Measurements from ENCODE around the gene HSD11B2.
A peak's percentile ranks its signal among the peaks of the same experiment; 100 is the strongest.

The HSD11B2 gene

DNA sequence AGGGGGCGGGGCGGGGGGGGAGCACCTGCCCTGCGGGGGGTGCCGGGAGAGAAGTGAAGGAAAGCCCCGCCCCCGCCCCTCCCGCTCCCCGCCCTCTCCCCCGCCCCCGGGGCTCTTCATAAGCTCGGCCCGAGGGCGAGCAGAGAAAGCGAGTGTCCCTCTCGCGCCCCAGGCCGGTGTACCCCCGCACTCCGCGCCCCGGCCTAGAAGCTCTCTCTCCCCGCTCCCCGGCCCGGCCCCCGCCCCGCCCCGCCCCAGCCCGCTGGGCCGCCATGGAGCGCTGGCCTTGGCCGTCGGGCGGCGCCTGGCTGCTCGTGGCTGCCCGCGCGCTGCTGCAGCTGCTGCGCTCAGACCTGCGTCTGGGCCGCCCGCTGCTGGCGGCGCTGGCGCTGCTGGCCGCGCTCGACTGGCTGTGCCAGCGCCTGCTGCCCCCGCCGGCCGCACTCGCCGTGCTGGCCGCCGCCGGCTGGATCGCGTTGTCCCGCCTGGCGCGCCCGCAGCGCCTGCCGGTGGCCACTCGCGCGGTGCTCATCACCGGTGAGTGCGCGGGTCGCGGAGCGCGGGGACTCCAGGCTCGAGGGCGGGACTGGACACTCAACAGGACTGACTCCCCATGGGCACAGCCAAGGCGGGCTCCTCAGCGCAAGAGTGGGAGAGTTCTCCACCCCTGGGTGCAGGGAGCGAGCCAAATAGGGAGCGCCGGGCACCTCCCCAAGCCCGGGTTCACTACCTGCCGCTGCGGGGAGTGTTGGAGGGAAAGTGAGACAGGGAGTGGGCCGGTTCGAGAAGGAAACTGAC is at the start of gene HSD11B2:
HSD11B2 (plus strand) TSS at position 145 of the 798 bp plus-strand sequence; CDS start at position 273, 128 bp downstream.
- Histone ChIP-seq H3K4me3 (ENCODE audit: severe bottlenecking) (peak within 1 kb of the TSS; percentile 41), H3K4me1 (ENCODE audit: insufficient read depth, poor library complexity, severe bottlenecking) (no peaks in the 10 kb centered on the region), H3K27me3 (ENCODE audit: insufficient read depth, poor library complexity, severe bottlenecking) (peaks cover 4% of the 10 kb centered on the region), H3K9me3 (ENCODE audit: severe bottlenecking) (no peaks in the 10 kb centered on the region), H3K27ac (ENCODE audit: poor library complexity, severe bottlenecking) (no peak within 1 kb of the TSS), H3K36me3 (ENCODE audit: low read depth) (no peaks in the 10 kb centered on the region)
- DNase-seq (ENCODE audit: low spot score) (no peak), ATAC-seq (ENCODE audit: low read depth) (peak; percentile 62)
- TF ChIP-seq CTCF (IDR thresholded peaks at IDR 0.05; ENCODE audit: poor library complexity, severe bottlenecking) = peak; percentile 50

DNA sequence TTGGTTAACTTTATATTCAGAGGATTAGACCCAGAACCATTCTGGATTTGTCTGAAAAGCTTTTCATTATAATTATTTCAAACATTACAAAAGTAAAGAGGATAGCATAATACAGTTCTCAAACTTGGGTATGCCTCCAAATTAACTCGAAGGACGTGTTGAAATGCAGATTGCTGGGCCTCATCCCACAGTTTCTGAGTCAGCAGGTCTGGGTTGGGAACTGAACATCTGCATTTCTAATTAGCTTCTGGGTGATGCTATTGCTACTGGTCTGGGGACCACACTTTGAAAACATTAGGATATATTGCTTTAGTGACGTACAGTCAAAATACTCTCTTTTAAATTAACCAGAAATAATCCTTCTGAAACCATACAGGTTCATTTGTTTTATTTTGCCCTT is 47.6 kb upstream of the HSD11B2 start:
- no peak overlapping the region for H3K27ac ChIP-seq (ENCODE audit: poor library complexity, severe bottlenecking)
- no peak overlapping the region for H3K4me3 ChIP-seq (ENCODE audit: severe bottlenecking)
- TF ChIP-seq CTCF (IDR thresholded peaks at IDR 0.05; ENCODE audit: poor library complexity, severe bottlenecking) = no peak
- no peaks in the 10 kb centered on the region for H3K36me3 ChIP-seq (ENCODE audit: low read depth)
- no peaks in the 10 kb centered on the region for H3K9me3 ChIP-seq (ENCODE audit: severe bottlenecking)
- ATAC-seq (ENCODE audit: low read depth) (no peak), DNase-seq (ENCODE audit: low spot score) (no peak)
- H3K4me1 ChIP-seq (ENCODE audit: insufficient read depth, poor library complexity, severe bottlenecking) = no peaks in the 10 kb centered on the region
- H3K27me3 ChIP-seq (ENCODE audit: insufficient read depth, poor library complexity, severe bottlenecking) = no peaks in the 10 kb centered on the region

DNA sequence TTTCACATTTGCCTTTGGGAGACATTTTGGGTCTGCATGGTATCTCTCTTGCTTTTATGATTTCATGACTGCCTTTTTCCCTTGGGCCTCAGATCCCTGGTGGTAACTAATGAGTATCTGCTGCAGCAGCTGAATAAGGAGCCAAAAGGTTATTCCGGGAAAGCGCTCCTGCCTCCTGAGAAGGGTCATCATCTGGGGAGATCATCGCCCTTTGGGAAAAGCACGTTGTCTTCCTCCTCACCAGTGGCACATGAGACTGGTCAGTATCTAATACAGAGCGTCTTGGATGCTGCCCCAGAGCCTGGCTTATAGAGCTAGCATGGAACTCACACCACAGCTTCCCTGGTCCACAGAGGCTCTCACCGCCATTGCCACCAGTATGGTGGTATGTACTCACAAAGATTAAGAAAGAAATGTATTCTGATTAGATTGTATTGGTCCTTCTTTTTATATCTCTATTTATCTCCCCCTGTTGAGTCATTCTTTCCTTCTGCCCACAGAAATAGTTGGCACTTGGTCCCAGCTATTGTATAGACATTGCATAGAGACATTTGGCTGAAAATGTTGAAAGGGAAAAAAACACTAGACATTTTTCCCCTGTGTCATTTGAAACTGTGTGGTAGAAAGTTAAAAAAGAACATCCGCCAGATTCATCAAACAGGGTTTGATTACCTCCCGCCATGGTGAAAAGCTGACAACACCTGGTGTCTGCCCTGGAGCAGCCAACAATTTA is 46.0 kb upstream of the HSD11B2 start:
- H3K4me1 ChIP-seq (ENCODE audit: insufficient read depth, poor library complexity, severe bottlenecking) = no peaks in the 10 kb centered on the region
- no peak overlapping the region for H3K27ac ChIP-seq (ENCODE audit: poor library complexity, severe bottlenecking)
- no peak overlapping the region for H3K4me3 ChIP-seq (ENCODE audit: severe bottlenecking)
- no peaks in the 10 kb centered on the region for H3K36me3 ChIP-seq (ENCODE audit: low read depth)
- no peaks in the 10 kb centered on the region for H3K9me3 ChIP-seq (ENCODE audit: severe bottlenecking)
- no peak for TF ChIP-seq CTCF (IDR thresholded peaks at IDR 0.05; ENCODE audit: poor library complexity, severe bottlenecking)
- no peaks in the 10 kb centered on the region for H3K27me3 ChIP-seq (ENCODE audit: insufficient read depth, poor library complexity, severe bottlenecking)
- DNase-seq (ENCODE audit: low spot score) = no peak
- ATAC-seq (ENCODE audit: low read depth) = no peak

GRCh38 chr16:67386861-67387455 is 44.0 kb upstream of the HSD11B2 start:
- DNase-seq (ENCODE audit: low spot score) (peak; percentile 29), ATAC-seq (ENCODE audit: low read depth) (no peak)
- Histone ChIP-seq H3K27me3 (ENCODE audit: insufficient read depth, poor library complexity, severe bottlenecking) (no peaks in the 10 kb centered on the region), H3K36me3 (ENCODE audit: low read depth) (no peaks in the 10 kb centered on the region), H3K27ac (ENCODE audit: poor library complexity, severe bottlenecking) (no peak overlapping the region), H3K4me3 (ENCODE audit: severe bottlenecking) (no peak overlapping the region), H3K9me3 (ENCODE audit: severe bottlenecking) (no peaks in the 10 kb centered on the region), H3K4me1 (ENCODE audit: insufficient read depth, poor library complexity, severe bottlenecking) (no peaks in the 10 kb centered on the region)
- TF ChIP-seq CTCF (IDR thresholded peaks at IDR 0.05; ENCODE audit: poor library complexity, severe bottlenecking) = no peak

All from RWPE2 (cell line).